H1 (cell line): ENCODE measurements around the gene SETD1B. TPM values are rescaled to one million over a fixed set of nuclear protein-coding genes. Genes with fewer than 3 reads are reported as not detected.

Source experiments
- CTCF ChIA-PET: fragments of 300-600 bp; sonication (Branson Sonifier 250); formaldehyde crosslinking; loops from one replicate; lab custom pipeline; 2021; ENCODE audit not compliant: partially characterized antibody; lab: Charles Lee
- POLR2A ChIA-PET: fragments of 300-600 bp; sonication (Branson Sonifier 250); formaldehyde crosslinking; loops from one replicate; lab custom pipeline; 2021; ENCODE audit warnings: inconsistent platforms; ENCODE audit not compliant: partially characterized antibody; lab: Charles Lee
- DNase-seq, 2 experiments: peaks; one replicate each; pipeline versions ENCODE4 v3.0.0 to v3.0.0-alpha.2; 2010 to 2022; ENCODE audit warnings: low spot score in 2 of 2, low read depth in 1 of 2, mixed read lengths in 1 of 2
- FAIRE-seq: peaks from 2 replicates; lab custom pipeline; 2011; peaks lifted over from hg19 to GRCh38; lab: Jason Lieb, UNC
- H2AFZ ChIP-seq: 2 replicates; pipeline ENCODE4 v1.8.1; 2012; ENCODE audit warnings: low read length, inconsistent platforms
- H2AK5ac ChIP-seq: 2 replicates; pipeline ENCODE4 v1.6.1; 2013; ENCODE audit warnings: low read depth, low read length
- H2BK120ac ChIP-seq: replicated peaks from 2 replicates; pipeline ENCODE3; 2013; ENCODE audit warnings: low read depth, low read length, inconsistent platforms
- H2BK12ac ChIP-seq: 2 replicates; pipeline ENCODE4 v1.6.1; 2013; ENCODE audit warnings: low read depth, low read length
- H2BK15ac ChIP-seq: 2 replicates; pipeline ENCODE4 v1.6.1; 2013; ENCODE audit warnings: low read length
- H2BK20ac ChIP-seq: 2 replicates; pipeline ENCODE4 v1.6.1; 2013; ENCODE audit warnings: low read length
- H2BK5ac ChIP-seq: 2 replicates; pipeline ENCODE4 v1.6.1; 2013; ENCODE audit warnings: low read depth, low read length
- H3K14ac ChIP-seq: 2 replicates; pipeline ENCODE4 v1.6.1; 2013; ENCODE audit warnings: inconsistent platforms; ENCODE audit not compliant: insufficient read length
- H3K18ac ChIP-seq: 2 replicates; pipeline ENCODE4 v1.6.1; 2013; ENCODE audit warnings: low read length; ENCODE audit errors: extremely low read depth
- H3K23ac ChIP-seq: 2 replicates; pipeline ENCODE4 v1.6.1; 2013; ENCODE audit warnings: inconsistent platforms; ENCODE audit not compliant: insufficient read length
- H3K23me2 ChIP-seq: 2 replicates; pipeline ENCODE4 v1.6.1; 2013; ENCODE audit warnings: low read depth, low read length
- H3K27ac ChIP-seq: 2 replicates; pipeline ENCODE4 v1.6.1; 2011; ENCODE audit warnings: low read depth, low read length, inconsistent platforms
- H3K27me3 ChIP-seq, 4 experiments: replicated peaks in 1 of 4; 1 replicate in 1 of 4; 2 replicates in 3 of 4; pipeline versions ENCODE4 v1.6.1 to v1.8.1; 2011 to 2013; ENCODE audit warnings: low read length in 3 of 4, mild to moderate bottlenecking in 3 of 4, inconsistent platforms in 2 of 4, mixed read lengths in 2 of 4, moderate library complexity in 1 of 4; ENCODE audit not compliant: control insufficient read depth in 3 of 4, insufficient read depth in 3 of 4; ENCODE audit errors: extremely low read depth in 1 of 4
- H3K36me3 ChIP-seq, 4 experiments: 2 replicates each; pipeline versions ENCODE4 v1.6.1 to v1.8.1; 2011 to 2013; ENCODE audit warnings: mild to moderate bottlenecking in 4 of 4, low read length in 3 of 4, moderate library complexity in 2 of 4, control low read depth in 1 of 4, inconsistent platforms in 1 of 4; ENCODE audit not compliant: insufficient read depth in 4 of 4, control insufficient read depth in 2 of 4
- H3K4ac ChIP-seq: replicated peaks from 2 replicates; pipeline ENCODE3; 2013; ENCODE audit warnings: low read length, low read depth, mixed read lengths, inconsistent platforms; ENCODE audit not compliant: insufficient read length
- H3K4me1 ChIP-seq, 4 experiments: replicated peaks in 1 of 4; 1 replicate in 1 of 4; 2 replicates in 3 of 4; pipeline versions ENCODE4 v1.6.1 to v1.8.1; 2011 to 2013; ENCODE audit warnings: low read length in 3 of 4, inconsistent platforms in 2 of 4, mixed read lengths in 1 of 4; ENCODE audit not compliant: insufficient read depth in 4 of 4, control insufficient read depth in 3 of 4
- H3K4me2 ChIP-seq, 2 experiments: 2 replicates each; pipeline versions ENCODE4 v1.6.1 to v1.8.1; 2011 to 2013; ENCODE audit warnings: low read depth in 2 of 2, low read length in 2 of 2, control low read depth in 1 of 2, inconsistent platforms in 1 of 2, mild to moderate bottlenecking in 1 of 2; ENCODE audit not compliant: insufficient read depth in 1 of 2
- H3K4me3 ChIP-seq, 4 experiments: fragments of 200-600, 300-600 bp in 1 of 4; sonication (generic), shearing (Covaris generic), sonication (Bioruptor Twin) in 1 of 4; 2 replicates each; pipeline versions ENCODE4 v1.5.1 to v1.8.1; 2011 to 2016; ENCODE audit warnings: low read length in 4 of 4, low read depth in 3 of 4, control low read depth in 2 of 4, inconsistent platforms in 2 of 4, mild to moderate bottlenecking in 2 of 4, mixed read lengths in 1 of 4, moderate library complexity in 1 of 4; ENCODE audit not compliant: insufficient read depth in 2 of 4; ENCODE audit errors: extremely low read depth in 1 of 4
- H3K56ac ChIP-seq: replicated peaks from 2 replicates; pipeline ENCODE3; 2013; ENCODE audit warnings: low read depth, mild to moderate bottlenecking, mixed read lengths, low read length, inconsistent platforms; ENCODE audit not compliant: insufficient read length
- H3K79me1 ChIP-seq: 2 replicates; pipeline ENCODE4 v1.6.1; 2013; ENCODE audit warnings: low read depth, low read length, control low read depth
- H3K79me2 ChIP-seq, 2 experiments: 2 replicates each; pipeline versions ENCODE4 v1.6.1 to v1.8.1; 2012 to 2013; ENCODE audit warnings: low read length in 2 of 2, mild to moderate bottlenecking in 2 of 2, inconsistent platforms in 1 of 2; ENCODE audit not compliant: insufficient read depth in 2 of 2, control insufficient read depth in 1 of 2
- H3K9ac ChIP-seq, 4 experiments: replicated peaks in 1 of 4; 1 replicate in 1 of 4; 2 replicates in 3 of 4; pipeline versions ENCODE4 v1.6.1 to v1.8.1; 2011 to 2013; ENCODE audit warnings: low read depth in 3 of 4, low read length in 3 of 4, control low read depth in 2 of 4, mild to moderate bottlenecking in 2 of 4, moderate library complexity in 2 of 4, inconsistent platforms in 1 of 4; ENCODE audit errors: extremely low read depth in 1 of 4
- H3K9me3 ChIP-seq, 2 experiments: 2 replicates each; pipeline versions ENCODE4 v1.6.1 to v1.8.1; 2012 to 2013; ENCODE audit warnings: mild to moderate bottlenecking in 2 of 2, moderate library complexity in 2 of 2, control low read depth in 1 of 2, inconsistent platforms in 1 of 2, low read depth in 1 of 2, low read length in 1 of 2, mixed read lengths in 1 of 2; ENCODE audit not compliant: insufficient read depth in 2 of 2
- H4K20me1 ChIP-seq, 2 experiments: replicated peaks in 1 of 2; 2 replicates each; pipeline versions ENCODE3 to v1.8.1; 2011 to 2013; ENCODE audit warnings: inconsistent platforms in 2 of 2, low read length in 2 of 2, mild to moderate bottlenecking in 1 of 2; ENCODE audit not compliant: insufficient read depth in 2 of 2, control insufficient read depth in 1 of 2
- H4K5ac ChIP-seq: 2 replicates; pipeline ENCODE4 v1.6.1; 2013; ENCODE audit warnings: low read length, low read depth, mixed read lengths, inconsistent platforms; ENCODE audit not compliant: insufficient read length
- H4K8ac ChIP-seq: 2 replicates; pipeline ENCODE4 v1.8.0; 2013; ENCODE audit warnings: mild to moderate bottlenecking, moderate library complexity, low read length, inconsistent platforms; ENCODE audit not compliant: insufficient read depth; ENCODE audit errors: extremely low read depth
- H4K91ac ChIP-seq: replicated peaks from 2 replicates; pipeline ENCODE3; 2013; ENCODE audit warnings: low read length, mixed read lengths, inconsistent platforms; ENCODE audit not compliant: insufficient read length
- ASH2L ChIP-seq: fragments of 200-600, 300-600 bp; sonication (generic); IDR thresholded peaks from one replicate; pipeline ENCODE4 v1.7.1; 2017; ENCODE audit warnings: low read length
- BCL11A ChIP-seq, 2 experiments: IDR thresholded peaks; one replicate each; pipeline ENCODE4 v1.6.1; 2011; ENCODE audit warnings: low read depth in 2 of 2, low read length in 2 of 2, mild to moderate bottlenecking in 2 of 2
- CEBPB ChIP-seq: IDR thresholded peaks from 2 replicates; pipeline ENCODE4 v1.6.1; 2012; ENCODE audit warnings: low read depth, low read length
- CREB1 ChIP-seq: IDR thresholded peaks from 2 replicates; pipeline ENCODE4 v1.6.1; 2012; ENCODE audit warnings: inconsistent platforms
- E2F6 ChIP-seq: IDR thresholded peaks from 2 replicates; pipeline ENCODE4 v1.6.1; 2012; ENCODE audit warnings: inconsistent platforms
- FOSL1 ChIP-seq: IDR thresholded peaks from 2 replicates; pipeline ENCODE4 v1.6.1; 2011; ENCODE audit warnings: mild to moderate bottlenecking, low read depth, low read length, moderate library complexity; ENCODE audit not compliant: insufficient read depth
- HDAC2 ChIP-seq, 2 experiments: fragments of 300-600 bp in 1 of 2; sonication (generic) in 1 of 2; IDR thresholded peaks; 2 replicates each; pipeline ENCODE4 v1.6.1; 2011 to 2012; ENCODE audit warnings: low read depth in 2 of 2, low read length in 2 of 2, mild to moderate bottlenecking in 2 of 2, moderate library complexity in 2 of 2, borderline replicate concordance in 1 of 2, inconsistent platforms in 1 of 2
- KDM1A ChIP-seq: fragments of 200-600, 300-600 bp; sonication (generic); IDR thresholded peaks from 2 replicates; pipeline ENCODE4 v1.7.1; 2016; ENCODE audit warnings: mild to moderate bottlenecking, low read length, borderline replicate concordance
- NANOG ChIP-seq: IDR thresholded peaks from 2 replicates; pipeline ENCODE4 v1.6.1; 2011; ENCODE audit warnings: low read length, low read depth, mild to moderate bottlenecking, inconsistent platforms; ENCODE audit not compliant: insufficient read depth, poor library complexity, severe bottlenecking
- POLR2A ChIP-seq, 2 experiments: IDR thresholded peaks; 1 replicate in 1 of 2; 2 replicates in 1 of 2; pipeline ENCODE4 v1.6.1; 2011; ENCODE audit warnings: low read depth in 2 of 2, low read length in 2 of 2, mild to moderate bottlenecking in 2 of 2; ENCODE audit errors: control extremely low read depth in 1 of 2
- SIRT6 ChIP-seq: IDR thresholded peaks from one replicate; pipeline ENCODE4 v1.7.1; 2012; ENCODE audit warnings: low read length, inconsistent platforms
- SUZ12 ChIP-seq: fragments of 200-600 bp; sonication (generic); IDR thresholded peaks from 2 replicates; pipeline ENCODE4 v1.6.1; 2012; ENCODE audit warnings: mild to moderate bottlenecking, inconsistent platforms, low read length, moderate library complexity, mixed read lengths
- TEAD4 ChIP-seq: IDR thresholded peaks from 2 replicates; pipeline ENCODE4 v1.6.1; 2012; ENCODE audit warnings: low read depth, low read length, inconsistent platforms, mixed read lengths
- WGBS, 2 experiments: shearing (Covaris generic) in 1 of 2; methylation state at CpG; one replicate each; pipeline versions ENCODE4 v1.1.6 to v1.1.7; 2013 to 2015; ENCODE audit warnings: low lambda C conversion rate in 2 of 2, mixed read lengths in 2 of 2, inconsistent platforms in 1 of 2, low coverage in 1 of 2, missing lambda C conversion rate in 1 of 2; ENCODE audit not compliant: insufficient replicate concordance in 2 of 2, insufficient coverage in 1 of 2, insufficient read length in 1 of 2; ENCODE audit errors: extremely low coverage in 1 of 2, missing lambda C conversion rate in 1 of 2; 5-methylcytosine and 5-hydroxymethylcytosine counted together
- polyA plus RNA-seq, 7 experiments: library from polyadenylated mRNA; depleted of rRNA in 3 of 7; stranded (reverse) in 5 of 7; unstranded in 2 of 7; fragments of >200 nt in 5 of 7; fragments of 200-250 nt in 2 of 7; gene quantifications; 1 replicate in 5 of 7; 2 replicates in 1 of 7; 4 replicates in 1 of 7; pipeline versions ENCODE4 v1.2.1 to v1.2.3, GENCODE V29; 2011 to 2013; ENCODE audit warnings: missing spikeins in 2 of 7, mixed read lengths in 2 of 7
- total RNA-seq: library from RNA; stranded (reverse); fragmentation: NEBNext Ultra II Directional; extraction: Animal tissue kit (Norgen Biotek cat#: 25700); gene quantifications from 2 replicates; pipeline ENCODE4 v1.2.1, GENCODE V29; 2021

The SETD1B gene
- total and polyA plus RNA-seq, 2 of the 8 experiments (the other 6 are each of a cell fraction or from before 2014, with no cell fraction given): 1.3 to 17.7 TPM

DNA sequence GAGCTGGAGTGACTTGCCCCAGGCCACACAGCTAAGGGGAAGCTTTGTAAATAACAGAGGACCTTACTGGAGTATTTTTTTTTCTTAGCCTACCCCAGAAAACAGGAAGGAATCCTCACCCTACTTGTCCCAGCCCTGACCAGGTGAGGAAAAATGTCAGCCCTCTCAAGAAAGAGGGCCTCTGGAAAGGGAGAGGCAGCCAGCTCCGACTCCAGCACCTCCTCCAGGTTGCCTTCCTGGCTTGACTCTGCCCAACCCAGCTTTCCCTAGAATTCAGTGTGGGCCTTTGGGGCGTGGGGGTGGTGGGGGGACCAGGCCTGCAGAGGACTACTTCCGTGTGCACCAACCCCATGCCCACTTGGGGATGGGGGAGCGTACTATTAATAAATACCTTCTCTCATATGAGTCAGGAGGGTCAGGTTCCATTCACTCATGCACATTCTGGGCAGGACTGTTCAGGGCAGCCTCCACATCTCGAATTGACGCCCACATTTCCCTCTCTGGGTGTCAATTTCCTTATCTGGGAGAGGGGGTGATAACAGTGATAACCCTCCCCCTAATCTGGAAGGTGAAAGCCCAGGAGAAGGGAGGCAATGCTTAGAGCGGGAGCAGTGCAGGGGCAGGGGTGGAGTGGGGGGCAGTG, 15.5 kb upstream of the SETD1B start:
- Histone ChIP-seq H2BK5ac (no peak overlapping the region), H2BK12ac (no peak overlapping the region), H3K23ac (no peak overlapping the region), H2AFZ (no peak overlapping the region), H3K27me3 (peaks cover 0 to 5% (median 1%) of the 10 kb centered on the region in 4 experiments; a peak in 2 of 7 replicates), H3K4me3 (no peak overlapping the region), H3K56ac (no peak overlapping the region), H3K4me2 (no peak overlapping the region), H4K8ac (no peak overlapping the region; the same call in 1 of the 2 replicates), H3K4ac (no peak overlapping the region), H2BK120ac (no peak overlapping the region), H3K27ac (no peak overlapping the region), H3K23me2 (peaks cover 4% of the 10 kb centered on the region; the same call in 1 of the 2 replicates), H2BK20ac (no peak overlapping the region), H3K36me3 (no peaks in the 10 kb centered on the region), H4K20me1 (peaks cover 16 to 17% of the 10 kb centered on the region in 2 experiments), H3K79me1 (0 out of 2 replicates have a peak, but pooled peaks cover 4% of the 10 kb centered on the region), H2AK5ac (no peak overlapping the region), H4K91ac (no peak overlapping the region), H4K5ac (no peak overlapping the region), H3K18ac (no peak overlapping the region), H3K4me1 (peaks cover 0 to 13% (median 8%) of the 10 kb centered on the region in 4 experiments; a peak in 4 of 7 replicates), H3K14ac (no peak overlapping the region), H3K79me2 (no peaks in the 10 kb centered on the region), H2BK15ac (no peak overlapping the region), H3K9me3 (no peaks in the 10 kb centered on the region), H3K9ac (no peak overlapping the region)
- DNase-seq (no peak), FAIRE-seq (no peak)
- 83% methylated on average over 7 of the region's 7 CpGs; no CpG with 5 or more reads in 1 of the 2 experiments for WGBS, 2 experiments
- ChIA-PET POLR2A (interaction anchor here (27.9 to 34.9 kb wide), 2 partner anchors 1 to 12 kb away, joined by 958 read pairs; partner anchors contain the start of genes RHOF and SETD1B), CTCF (interaction anchor here (0.6 to 18.5 kb wide), 7 partner anchors 2 to 104 kb away, joined by 3 to 335 read pairs (median 6); partner anchors contain the start of gene RHOF)
- TF ChIP-seq POLR2A (IDR thresholded peaks at IDR 0.05; ENCODE audit: control extremely low read depth in 1 of 2, low read depth in 2 of 2, low read length in 2 of 2) (no peak), ASH2L (no peak), FOSL1 (no peak), HDAC2 (IDR thresholded peaks at IDR 0.05; ENCODE audit: borderline replicate concordance in 1 of 2, low read depth in 2 of 2, low read length in 2 of 2) (no peak), BCL11A (IDR thresholded peaks at IDR 0.05; ENCODE audit: low read depth in 2 of 2, low read length in 2 of 2) (no peak), TEAD4 (no peak), SUZ12 (no peak), SIRT6 (no peak), CREB1 (no peak), NANOG (no peak), KDM1A (no peak), CEBPB (no peak), E2F6 (no peak)
